Body of pancreas (tissue), 4 donors: Measurements from ENCODE around the gene ZNF655.

Source experiments
- CTCF ChIP-seq, 7 experiments: fragments of 450-650 bp in 4 of 7; fragments of 200-600 bp in 3 of 7; sonication (generic) in 3 of 7; IDR thresholded peaks; one replicate each; pipeline ENCODE4 v1.5.1; 2016 to 2019; ENCODE audit warnings: antibody characterized with exemption in 7 of 7
- POLR2A ChIP-seq, 3 donors: fragments of 450-650 bp; IDR thresholded peaks; one replicate each; pipeline ENCODE4 v1.6.1; 2016; ENCODE audit warnings: antibody characterized with exemption in 3 of 3, mild to moderate bottlenecking in 2 of 3

- TF ChIP-seq CTCF (IDR thresholded peaks at IDR 0.05) (no peak), POLR2A (IDR thresholded peaks at IDR 0.05) (no peak)
Observed at GRCh38 chr7:99539213-99539811, 19.1 kb upstream of the ZNF655 start.
